HEK293T (cell line): ENCODE measurements around the gene LNX1.

ENCODE experiments used
- SP1 ChIP-seq: fragments of 450-650 bp; IDR thresholded peaks from 2 replicates; pipeline ENCODE4 v1.6.1; 2017
- ZNF384 ChIP-seq: fragments of 450-650 bp; IDR thresholded peaks from 2 replicates; pipeline ENCODE4 v1.6.1; 2016

- TF ChIP-seq ZNF384 (no peak), SP1 (no peak)
Observed at GRCh38 chr4:53583513-53583912, 7.8 kb downstream of the LNX1 start.
